ENCODE measurements around the gene MADD.

DNA sequence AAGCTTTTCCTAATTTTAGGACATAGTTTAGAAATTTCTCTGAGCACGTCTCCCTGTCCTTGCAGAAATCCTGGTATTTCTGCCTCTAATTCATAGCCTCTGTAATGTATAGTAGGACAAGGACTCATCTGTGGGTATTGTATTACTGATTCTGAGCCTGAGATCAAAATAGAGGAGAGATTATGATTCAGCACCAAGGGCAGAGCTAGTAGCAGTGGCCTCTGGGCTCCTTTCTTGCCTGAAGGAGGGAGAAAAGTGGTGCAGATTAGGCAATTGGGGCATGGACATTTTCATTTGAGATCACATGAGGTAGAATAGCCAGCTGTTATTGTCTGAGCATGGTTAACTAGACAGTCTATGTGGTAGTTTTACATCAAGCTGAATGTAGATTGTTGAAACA lies 2.8 kb downstream of the MADD start:
- TF ChIP-seq CTCF (conservative IDR thresholded peaks at IDR 0.05; ENCODE audit: low read depth, low read length) (no peak), EZH2 (IDR thresholded peaks at IDR 0.05; ENCODE audit: low read length, unreplicated experiment) (no peak)
